Ovary (tissue), 9 donors: ENCODE results near the gene NDE1. TPM values are rescaled to one million over a fixed set of nuclear protein-coding genes. Genes with fewer than 3 reads are reported as not detected.

Source experiments
- DNase-seq, 5 donors: peaks; one replicate each; pipeline ENCODE4 v3.0.0-alpha.2; 2019 to 2020
- H3K27ac ChIP-seq, 2 donors: fragments of 200-600 bp; one replicate each; pipeline versions ENCODE4 v1.5.1 to v1.8.0; 2019 to 2022
- H3K27me3 ChIP-seq: fragments of 200-600 bp; one replicate; pipeline ENCODE4 v1.8.0; 2022
- H3K36me3 ChIP-seq: fragments of 200-600 bp; sonication (generic); one replicate; pipeline ENCODE4 v1.5.1; 2019
- H3K4me1 ChIP-seq: one replicate; pipeline ENCODE4 v1.8.1; 2013; ENCODE audit warnings: mild to moderate bottlenecking, moderate library complexity; ENCODE audit not compliant: insufficient read depth
- H3K4me3 ChIP-seq: fragments of 200-600 bp; sonication (generic); one replicate; pipeline ENCODE4 v1.5.1; 2017
- H3K9me3 ChIP-seq, 2 donors: fragments of 200-600 bp in 1 of 2; sonication (generic) in 1 of 2; one replicate each; pipeline versions ENCODE4 v1.5.1 to v1.8.1; 2013 to 2019; ENCODE audit warnings: mild to moderate bottlenecking in 1 of 2, moderate library complexity in 1 of 2
- EP300 ChIP-seq: sonication (generic); formaldehyde crosslinking; IDR thresholded peaks from one replicate; pipeline ENCODE4 v1.6.1; 2017; ENCODE audit warnings: antibody characterized with exemption
- POLR2A ChIP-seq: fragments of 450-650 bp; IDR thresholded peaks from one replicate; pipeline ENCODE4 v1.6.1; 2017; ENCODE audit warnings: antibody characterized with exemption, mild to moderate bottlenecking, moderate library complexity
- WGBS, 3 donors: extraction: QIAGEN DNeasy Blood & Tissue Kit in 1 of 3; methylation state at CpG; one replicate each; pipeline versions ENCODE4 v1.1.5 to v1.1.7; 2013 to 2017; 5-methylcytosine and 5-hydroxymethylcytosine counted together
- intact Hi-C, 4 donors: fragments of 100-400 bp; cut with DNase I; formaldehyde crosslinking; loops; one replicate each; pipeline versions ENCODE4 v1.11.0 to v1.15.1; 2022 to 2023
- polyA plus RNA-seq, 2 donors: library from polyadenylated mRNA; stranded (reverse); fragments of 200-250 nt in 1 of 2; fragments of 350-450 nt in 1 of 2; fragmentation: Illumina TruSeq in 1 of 2; extraction: RNeasy Lipid Tissue Mini Kit (QIAGEN cat#74804) in 1 of 2; gene quantifications; one replicate each; pipeline ENCODE4 v1.2.3, GENCODE V29; 2013 to 2014
- total RNA-seq, 7 donors: library from RNA; depleted of rRNA in 2 of 7; stranded (reverse); fragments of >200 nt in 2 of 7; fragmentation: NEBNext Ultra II Directional in 3 of 7; extraction: Animal tissue kit (Norgen Biotek cat#: 25700) in 3 of 7; gene quantifications; one replicate each; pipeline versions ENCODE4 v1.1.0 to v1.2.4, GENCODE V29; 2016 to 2023
- TF ChIP-seq, protein P1 (sequence below), 3 donors: fragments of 450-650 bp in 2 of 3; fragments of 200-600 bp in 1 of 3; IDR thresholded peaks; one replicate each; pipeline versions ENCODE4 v1.5.1 to v1.8.0; 2016 to 2022; ENCODE audit warnings: antibody characterized with exemption in 3 of 3, mild to moderate bottlenecking in 1 of 3
- donor health status: DM: no; HTN: no; CAD: no; lungs with moderate emphysema.
- donor health status: DM: no; HTN: no; CAD: no.
- donor health status: Bipolar disorder and iron deficiency.
- donor health status: DM: yes; HTN: yes; CAD: no.
- donor health status: DM: no; HTN: no; CAD: no.
- donor health status: DM: yes; HTN: yes; CAD: no.

The NDE1 gene
- total and polyA plus RNA-seq, 9 donors = 9.8 to 31.9 (median 22.4) TPM

DNA sequence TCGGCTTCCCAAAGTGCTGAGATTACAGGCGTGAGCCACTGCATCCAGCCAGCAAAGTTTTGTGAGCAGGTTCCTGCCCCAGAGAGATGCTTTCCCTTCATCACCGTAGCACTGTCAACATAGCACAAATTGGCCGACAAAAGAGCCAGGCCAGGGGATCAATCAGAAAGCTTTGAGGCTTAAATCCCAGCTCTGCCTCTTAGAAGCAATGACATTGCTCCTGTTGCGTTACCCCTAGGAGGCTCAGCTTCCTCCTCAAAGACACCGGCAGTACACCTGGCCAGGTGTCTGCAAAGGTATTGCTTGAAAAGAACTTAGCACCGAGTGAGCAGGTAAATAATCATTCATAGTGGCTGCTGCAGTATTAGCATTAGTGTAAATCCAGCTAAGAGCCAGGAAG is 86.5 kb downstream of the NDE1 start:
- TF ChIP-seq EP300 (no peak), POLR2A (no peak)
- TF ChIP-seq, protein P1, sequence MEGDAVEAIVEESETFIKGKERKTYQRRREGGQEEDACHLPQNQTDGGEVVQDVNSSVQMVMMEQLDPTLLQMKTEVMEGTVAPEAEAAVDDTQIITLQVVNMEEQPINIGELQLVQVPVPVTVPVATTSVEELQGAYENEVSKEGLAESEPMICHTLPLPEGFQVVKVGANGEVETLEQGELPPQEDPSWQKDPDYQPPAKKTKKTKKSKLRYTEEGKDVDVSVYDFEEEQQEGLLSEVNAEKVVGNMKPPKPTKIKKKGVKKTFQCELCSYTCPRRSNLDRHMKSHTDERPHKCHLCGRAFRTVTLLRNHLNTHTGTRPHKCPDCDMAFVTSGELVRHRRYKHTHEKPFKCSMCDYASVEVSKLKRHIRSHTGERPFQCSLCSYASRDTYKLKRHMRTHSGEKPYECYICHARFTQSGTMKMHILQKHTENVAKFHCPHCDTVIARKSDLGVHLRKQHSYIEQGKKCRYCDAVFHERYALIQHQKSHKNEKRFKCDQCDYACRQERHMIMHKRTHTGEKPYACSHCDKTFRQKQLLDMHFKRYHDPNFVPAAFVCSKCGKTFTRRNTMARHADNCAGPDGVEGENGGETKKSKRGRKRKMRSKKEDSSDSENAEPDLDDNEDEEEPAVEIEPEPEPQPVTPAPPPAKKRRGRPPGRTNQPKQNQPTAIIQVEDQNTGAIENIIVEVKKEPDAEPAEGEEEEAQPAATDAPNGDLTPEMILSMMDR (IDR thresholded peaks at IDR 0.05) = no peak
- Histone ChIP-seq H3K27me3 (no peaks in the 10 kb centered on the region), H3K9me3 (no peaks in the 10 kb centered on the region), H3K27ac (no peak overlapping the region), H3K4me1 (peaks cover 2% of the 10 kb centered on the region), H3K36me3 (no peaks in the 10 kb centered on the region), H3K4me3 (no peak overlapping the region)
- intact Hi-C loops = no loop called here
- DNase-seq = no peak
- WGBS, 3 donors = 87 to 91% (median 90%) methylated on average over 7 of the region's 7 CpGs

- DNase-seq = no peak
- TF ChIP-seq EP300 = no peak
- no peak for TF ChIP-seq POLR2A
- TF ChIP-seq, protein P1 (IDR thresholded peaks at IDR 0.05) = no peak
- Histone ChIP-seq H3K27me3 (no peaks in the 10 kb centered on the region), H3K4me3 (no peak overlapping the region), H3K4me1 (peaks cover 5% of the 10 kb centered on the region), H3K27ac (no peak overlapping the region), H3K36me3 (no peaks in the 10 kb centered on the region), H3K9me3 (no peaks in the 10 kb centered on the region)
- 80 to 84% (median 82%) methylated on average over 18 of the region's 18 CpGs for WGBS, 3 donors
- intact Hi-C loops = no loop called here
Observed at GRCh38 chr16:15737140-15737644, 87.1 kb downstream of the NDE1 start.

DNA sequence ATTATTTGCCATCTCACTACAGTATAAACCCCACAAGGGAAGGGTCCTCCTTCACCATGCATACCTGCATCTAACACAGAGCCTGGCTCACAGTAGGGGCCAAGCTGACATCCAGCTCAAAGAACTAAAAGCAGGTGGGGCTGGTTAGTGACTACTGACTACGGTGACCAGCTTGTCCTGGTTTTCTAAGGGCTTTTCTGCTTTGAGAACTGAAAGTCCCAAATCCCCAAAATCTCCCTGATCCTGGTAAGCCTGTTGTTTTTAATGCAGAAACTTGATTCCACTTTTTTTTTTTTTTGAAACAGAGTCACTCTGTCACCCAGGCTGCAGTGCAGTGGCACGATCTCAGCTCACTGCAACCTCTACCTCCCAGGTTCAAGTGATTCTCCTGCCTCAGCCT is 89.4 kb downstream of the NDE1 start:
- H3K36me3 ChIP-seq = no peaks in the 10 kb centered on the region
- no peaks in the 10 kb centered on the region for H3K9me3 ChIP-seq
- peaks cover 12% of the 10 kb centered on the region for H3K4me1 ChIP-seq
- TF ChIP-seq EP300 (no peak), POLR2A (no peak)
- H3K27me3 ChIP-seq = no peaks in the 10 kb centered on the region
- intact Hi-C loops = no loop called here
- peak overlapping the region in 1 of 2 donors; percentile 19 for H3K27ac ChIP-seq
- no peak for DNase-seq
- no peak overlapping the region for H3K4me3 ChIP-seq
- 59 to 82% (median 63%) methylated on average over 2 of the region's 2 CpGs for WGBS, 3 donors

GRCh38 chr16:15739950-15740349 is 89.9 kb downstream of the NDE1 start:
- Histone ChIP-seq H3K27me3 (no peaks in the 10 kb centered on the region), H3K9me3 (no peaks in the 10 kb centered on the region), H3K4me1 (peaks cover 12% of the 10 kb centered on the region), H3K36me3 (no peaks in the 10 kb centered on the region), H3K4me3 (no peak overlapping the region), H3K27ac (peak overlapping the region in 1 of 2 donors; percentile 19)
- TF ChIP-seq POLR2A (no peak), EP300 (no peak)
- TF ChIP-seq, protein P1 (IDR thresholded peaks at IDR 0.05) = no peak
- peak; percentile 35 to 69 (median 49) for DNase-seq
- intact Hi-C loops = no loop called here
- 12 to 23% (median 17%) methylated on average over 6 of the region's 6 CpGs for WGBS, 3 donors

DNA sequence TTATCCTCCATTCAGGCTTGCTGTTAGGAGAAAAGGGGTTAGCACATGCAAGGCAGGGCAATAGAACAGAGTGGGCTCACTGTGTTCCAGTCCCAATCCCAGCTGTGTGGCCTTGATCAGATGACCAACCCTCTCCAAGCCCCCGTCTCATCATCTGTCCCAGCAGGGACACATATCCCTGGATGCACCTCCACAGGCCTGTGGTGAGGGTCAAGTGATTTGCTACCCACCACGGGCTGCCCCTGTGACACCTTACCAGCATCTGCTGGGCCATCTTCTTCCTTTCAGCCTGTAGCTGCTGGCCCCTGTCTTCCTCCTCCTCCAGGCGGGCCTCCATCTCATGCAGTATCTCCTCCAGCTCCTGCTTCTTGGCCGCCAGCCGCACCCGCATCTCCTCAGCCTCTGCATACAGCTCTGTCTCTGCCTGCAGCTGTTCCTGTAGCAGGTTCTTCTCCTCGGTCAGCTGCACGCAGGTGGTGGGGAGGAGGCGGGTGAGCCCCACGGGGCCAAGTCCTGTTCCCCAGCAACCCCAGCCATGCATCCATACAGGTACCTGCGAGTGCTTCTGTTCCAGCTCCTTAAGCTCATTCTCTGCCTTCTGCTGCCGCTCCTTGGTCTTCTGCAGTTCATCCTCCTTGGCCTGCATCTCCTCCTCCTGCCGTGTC is 91.3 kb downstream of the NDE1 start:
- Histone ChIP-seq H3K4me3 (no peak overlapping the region), H3K9me3 (no peaks in the 10 kb centered on the region), H3K4me1 (peaks cover 12% of the 10 kb centered on the region), H3K27ac (no peak overlapping the region), H3K36me3 (no peaks in the 10 kb centered on the region), H3K27me3 (no peaks in the 10 kb centered on the region)
- WGBS, 3 donors = 78 to 90% (median 84%) methylated on average over 13 of the region's 13 CpGs
- intact Hi-C loops = no loop called here
- DNase-seq = no peak
- no peak for TF ChIP-seq POLR2A
- no peak for TF ChIP-seq EP300
- TF ChIP-seq, protein P1 (IDR thresholded peaks at IDR 0.05) = no peak
